WTC11 (cell line): Measurements from ENCODE around the gene KRTAP5-7. TPM values are rescaled to one million over a fixed set of nuclear protein-coding genes. Genes with fewer than 3 reads are reported as not detected.

Experiments used
- ATAC-seq: fragments of 200-7000 bp; cut with Tn5 transposase; 2 replicates; pipeline ENCODE4 v1.10.0; 2021; ENCODE audit warnings: mild to moderate bottlenecking, moderate library complexity
- CTCF ChIA-PET: fragments of 300-600 bp; sonication (Branson Sonifier 250); formaldehyde crosslinking; loops from one replicate; lab custom pipeline; 2021; ENCODE audit warnings: antibody characterized with exemption; lab: Charles Lee
- POLR2A ChIA-PET: fragments of 350-600 bp; sonication (Branson Sonifier 250); formaldehyde crosslinking; loops from one replicate; lab custom pipeline; 2021; ENCODE audit warnings: antibody characterized with exemption; lab: Charles Lee
- DNase-seq: peaks from one replicate; pipeline ENCODE4 v3.0.0; 2021; ENCODE audit warnings: low spot score
- H3K27ac Mint-ChIP-seq: 2 replicates; pipeline ENCODE4 v1.8.0; 2021; ENCODE audit warnings: mixed read lengths
- H3K27me3 Mint-ChIP-seq: 2 replicates; pipeline ENCODE4 v1.8.0; 2021; ENCODE audit warnings: low read depth, mild to moderate bottlenecking, moderate library complexity, mixed read lengths
- H3K36me3 Mint-ChIP-seq: 2 replicates; pipeline ENCODE4 v1.8.0; 2021; ENCODE audit warnings: mixed read lengths
- H3K4me1 Mint-ChIP-seq: 2 replicates; pipeline ENCODE4 v1.8.0; 2022; ENCODE audit warnings: mixed read lengths
- H3K4me3 Mint-ChIP-seq: 2 replicates; pipeline ENCODE4 v1.8.0; 2021; ENCODE audit warnings: mild to moderate bottlenecking, moderate library complexity, mixed read lengths
- H3K9me3 Mint-ChIP-seq: 2 replicates; pipeline ENCODE4 v1.8.0; 2021; ENCODE audit warnings: mixed read lengths
- ATF2 ChIP-seq: sonication (generic); formaldehyde crosslinking; IDR thresholded peaks from 2 replicates; pipeline ENCODE4 v1.8.1; 2022; ENCODE audit warnings: low read depth, missing genetic modification reagents, borderline replicate concordance
- CBFB ChIP-seq: sonication (generic); formaldehyde crosslinking; IDR thresholded peaks from 2 replicates; pipeline ENCODE4 v1.8.1; 2022; ENCODE audit warnings: mild to moderate bottlenecking, low read depth, missing genetic modification reagents
- CDX4 ChIP-seq: fragments of 250-450 bp; sonication (Bioruptor Pico); IDR thresholded peaks from 2 replicates; pipeline ENCODE4 v1.9.0; 2021; ENCODE audit warnings: moderate library complexity, mild to moderate bottlenecking, inconsistent platforms, borderline replicate concordance
- E2F5 ChIP-seq: sonication (generic); formaldehyde crosslinking; IDR thresholded peaks from 2 replicates; pipeline ENCODE4 v1.8.1; 2022; ENCODE audit warnings: mild to moderate bottlenecking, moderate library complexity, missing genetic modification reagents
- EMX1 ChIP-seq: fragments of 250-450 bp; sonication (Bioruptor Pico); IDR thresholded peaks from 2 replicates; pipeline ENCODE4 v1.8.0; 2021; ENCODE audit warnings: mild to moderate bottlenecking
- ESRRA ChIP-seq: sonication (generic); formaldehyde crosslinking; IDR thresholded peaks from 2 replicates; pipeline ENCODE4 v1.8.1; 2022; ENCODE audit warnings: mild to moderate bottlenecking, missing genetic modification reagents, borderline replicate concordance
- GABPB1 ChIP-seq: sonication (generic); formaldehyde crosslinking; IDR thresholded peaks from 2 replicates; pipeline ENCODE4 v1.8.1; 2023; ENCODE audit warnings: mild to moderate bottlenecking, missing genetic modification reagents
- HMGA2 ChIP-seq: fragments of 250-450 bp; sonication (Bioruptor Pico); IDR thresholded peaks from 2 replicates; pipeline ENCODE4 v1.4.0; 2021; ENCODE audit warnings: mild to moderate bottlenecking, moderate library complexity
- OVOL2 ChIP-seq: fragments of 250-450 bp; sonication (Bioruptor Pico); IDR thresholded peaks from 2 replicates; pipeline ENCODE4 v1.9.0; 2021; ENCODE audit warnings: mild to moderate bottlenecking, borderline replicate concordance
- PRRX2 ChIP-seq: fragments of 250-450 bp; sonication (Bioruptor Pico); IDR thresholded peaks from 2 replicates; pipeline ENCODE4 v1.8.0; 2021; ENCODE audit warnings: mild to moderate bottlenecking
- RORB ChIP-seq: fragments of 250-450 bp; sonication (Bioruptor Pico); IDR thresholded peaks from 2 replicates; pipeline ENCODE4 v1.9.0; 2021; ENCODE audit warnings: mild to moderate bottlenecking
- USF1 ChIP-seq: sonication (generic); formaldehyde crosslinking; IDR thresholded peaks from 2 replicates; pipeline ENCODE4 v1.8.0; 2022; ENCODE audit warnings: mild to moderate bottlenecking, missing genetic modification reagents
- ZBTB21 ChIP-seq: sonication (generic); formaldehyde crosslinking; IDR thresholded peaks from 2 replicates; pipeline ENCODE4 v1.8.1; 2023; ENCODE audit warnings: mild to moderate bottlenecking, missing genetic modification reagents, borderline replicate concordance
- ZBTB43 ChIP-seq: sonication (generic); formaldehyde crosslinking; IDR thresholded peaks from 2 replicates; pipeline ENCODE4 v1.8.1; 2023; ENCODE audit warnings: mild to moderate bottlenecking, missing genetic modification reagents
- ZMAT4 ChIP-seq: fragments of 250-450 bp; sonication (Bioruptor Pico); IDR thresholded peaks from 2 replicates; pipeline ENCODE4 v1.9.0; 2021; ENCODE audit warnings: mild to moderate bottlenecking
- ZNF138 ChIP-seq: sonication (generic); formaldehyde crosslinking; conservative IDR thresholded peaks from 2 replicates; pipeline ENCODE4 v1.8.1; 2022; ENCODE audit warnings: mild to moderate bottlenecking, moderate library complexity, missing genetic modification reagents
- ZNF232 ChIP-seq: sonication (generic); formaldehyde crosslinking; IDR thresholded peaks from 2 replicates; pipeline ENCODE4 v1.8.0; 2022; ENCODE audit warnings: mild to moderate bottlenecking, missing genetic modification reagents
- ZNF425 ChIP-seq: fragments of 250-450 bp; sonication (Bioruptor Pico); conservative IDR thresholded peaks from 2 replicates; pipeline ENCODE4 v1.9.0; 2021; ENCODE audit warnings: mild to moderate bottlenecking
- ZNF512 ChIP-seq: sonication (generic); formaldehyde crosslinking; IDR thresholded peaks from 2 replicates; pipeline ENCODE4 v1.8.1; 2022; ENCODE audit warnings: missing genetic modification reagents, borderline replicate concordance
- ZSCAN18 ChIP-seq: fragments of 250-450 bp; sonication (Bioruptor Pico); IDR thresholded peaks from 2 replicates; pipeline ENCODE4 v2.1.2; 2022; ENCODE audit warnings: mild to moderate bottlenecking, moderate library complexity
- total RNA-seq: library from RNA; stranded (reverse); gene quantifications from 3 replicates; pipeline ENCODE4 v1.2.3, GENCODE V29; 2021

KRTAP5-7 gene
- total RNA-seq, 1 experiment from 2014 or later = 0.11 TPM

- POLR2A ChIA-PET = no interaction called here
- DNase-seq (no peak), ATAC-seq (no peak)
- Mint-ChIP-seq H3K27me3 (no peaks in the 10 kb centered on the region), H3K36me3 (peaks cover 40% of the 10 kb centered on the region), H3K4me1 (peaks cover 6% of the 10 kb centered on the region), H3K27ac (no peak overlapping the region; the same call in 1 of the 2 replicates), H3K9me3 (no peaks in the 10 kb centered on the region), H3K4me3 (no peak overlapping the region)
- CTCF ChIA-PET = no interaction called here
- TF ChIP-seq CDX4 (CRISPR knock-in tag) = no peak
- no peak for TF ChIP-seq ZSCAN18 (CRISPR knock-in tag)
- TF ChIP-seq ZMAT4 (CRISPR knock-in tag) = no peak
- no peak for TF ChIP-seq ZNF512 (CRISPR knock-in tag)
Observed at GRCh38 chr11:71489311-71490043, 37.6 kb upstream of the KRTAP5-7 start.

GRCh38 chr11:71490044-71490730 is 36.9 kb upstream of the KRTAP5-7 start:
- DNase-seq = no peak
- Mint-ChIP-seq H3K27me3 (no peaks in the 10 kb centered on the region), H3K4me3 (no peak overlapping the region), H3K4me1 (peaks cover 6% of the 10 kb centered on the region), H3K36me3 (peaks cover 38% of the 10 kb centered on the region), H3K27ac (no peak overlapping the region), H3K9me3 (no peaks in the 10 kb centered on the region)
- ATAC-seq = no peak
- ChIA-PET CTCF (no interaction called here), POLR2A (no interaction called here)
- TF ChIP-seq ZBTB21 (CRISPR knock-in tag) = no peak
- TF ChIP-seq ESRRA (CRISPR knock-in tag) = no peak
- no peak for TF ChIP-seq RORB (CRISPR knock-in tag)
- no peak for TF ChIP-seq USF1 (CRISPR knock-in tag)
- no peak for TF ChIP-seq GABPB1 (CRISPR knock-in tag)
- no peak for TF ChIP-seq CBFB (CRISPR knock-in tag)
- TF ChIP-seq E2F5 (CRISPR knock-in tag) = no peak
- TF ChIP-seq PRRX2 (CRISPR knock-in tag) = no peak
- no peak for TF ChIP-seq ZNF138 (CRISPR knock-in tag)
- no peak for TF ChIP-seq HMGA2 (CRISPR knock-in tag)
- TF ChIP-seq OVOL2 (CRISPR knock-in tag) = no peak
- TF ChIP-seq ZNF232 (CRISPR knock-in tag) = no peak
- TF ChIP-seq EMX1 (CRISPR knock-in tag) = no peak
- no peak for TF ChIP-seq ZNF425 (CRISPR knock-in tag)
- no peak for TF ChIP-seq ZBTB43 (CRISPR knock-in tag)
- no peak for TF ChIP-seq ATF2 (CRISPR knock-in tag)
